ENCODE measurements around the gene CDC42BPB.

DNA sequence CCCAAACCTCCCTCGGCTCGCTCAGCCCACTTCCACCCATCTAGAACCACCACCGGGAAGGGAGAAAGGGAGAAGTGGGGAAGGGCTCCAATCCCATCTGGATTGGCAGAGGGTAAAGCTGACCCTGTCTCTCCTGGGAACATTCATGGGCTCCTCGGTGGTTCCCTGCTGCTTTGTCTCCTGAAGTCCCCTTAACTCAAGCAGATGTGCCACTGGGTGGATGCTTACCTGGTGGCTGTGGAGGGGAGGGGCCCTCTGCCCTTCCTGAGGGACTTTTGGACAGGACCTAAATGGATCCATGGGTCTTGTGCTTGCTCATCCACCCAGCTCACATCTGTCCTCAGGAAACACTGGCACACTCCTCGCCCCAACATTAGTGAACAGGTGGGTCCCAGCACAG lies 2.2 kb upstream of the CDC42BPB start:
- TF ChIP-seq EZH2 (optimal IDR thresholded peaks at IDR 0.05; ENCODE audit: low read depth, low read length) (no peak), EZH2phosphoT487 (IDR thresholded peaks at IDR 0.05; ENCODE audit: low read length) (no peak)
- TF ChIP-seq, protein P1, sequence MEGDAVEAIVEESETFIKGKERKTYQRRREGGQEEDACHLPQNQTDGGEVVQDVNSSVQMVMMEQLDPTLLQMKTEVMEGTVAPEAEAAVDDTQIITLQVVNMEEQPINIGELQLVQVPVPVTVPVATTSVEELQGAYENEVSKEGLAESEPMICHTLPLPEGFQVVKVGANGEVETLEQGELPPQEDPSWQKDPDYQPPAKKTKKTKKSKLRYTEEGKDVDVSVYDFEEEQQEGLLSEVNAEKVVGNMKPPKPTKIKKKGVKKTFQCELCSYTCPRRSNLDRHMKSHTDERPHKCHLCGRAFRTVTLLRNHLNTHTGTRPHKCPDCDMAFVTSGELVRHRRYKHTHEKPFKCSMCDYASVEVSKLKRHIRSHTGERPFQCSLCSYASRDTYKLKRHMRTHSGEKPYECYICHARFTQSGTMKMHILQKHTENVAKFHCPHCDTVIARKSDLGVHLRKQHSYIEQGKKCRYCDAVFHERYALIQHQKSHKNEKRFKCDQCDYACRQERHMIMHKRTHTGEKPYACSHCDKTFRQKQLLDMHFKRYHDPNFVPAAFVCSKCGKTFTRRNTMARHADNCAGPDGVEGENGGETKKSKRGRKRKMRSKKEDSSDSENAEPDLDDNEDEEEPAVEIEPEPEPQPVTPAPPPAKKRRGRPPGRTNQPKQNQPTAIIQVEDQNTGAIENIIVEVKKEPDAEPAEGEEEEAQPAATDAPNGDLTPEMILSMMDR (IDR thresholded peaks at IDR 0.05; ENCODE audit: low read length) = no peak
